NCI-H2171 treated with DMSO at 0.1 percent for 48 hours (cell line): ENCODE data around the gene FAM118B.

Experiments
- DNase-seq: peaks from one replicate; lab custom pipeline; 2025; lab: John Stamatoyannopoulos, UW

Gene FAM118B

GRCh38 chr11:126311401-126312291, 100.1 kb downstream of the FAM118B start:
- no peak for DNase-seq
